Gastrocnemius medialis (tissue), 4 donors: ENCODE data around the gene DCHS2. TPM values are rescaled to one million over a fixed set of nuclear protein-coding genes. Genes with fewer than 3 reads are reported as not detected.
A peak's percentile ranks its signal among the peaks of the same experiment; 100 is the strongest.

Source experiments
- ATAC-seq, 2 donors: fragments of 150-250 bp; one replicate each; pipeline ENCODE4 v1.9.1; 2016
- DNase-seq, 2 donors: peaks; one replicate each; pipeline ENCODE4 v3.0.0-alpha.2; 2019
- H3K27ac ChIP-seq, 4 donors: fragments of 200-600 bp; sonication (generic); 1 replicate in 1 of 4; 2 replicates in 3 of 4; pipeline ENCODE4 v1.5.1; 2016 to 2018; ENCODE audit warnings: mild to moderate bottlenecking in 2 of 4, moderate library complexity in 1 of 4
- H3K27me3 ChIP-seq, 3 donors: fragments of 200-600 bp; sonication (generic) in 2 of 3; 1 replicate in 1 of 3; 2 replicates in 2 of 3; pipeline versions ENCODE4 v1.5.1 to v1.6.0; 2016 to 2019; ENCODE audit warnings: mild to moderate bottlenecking in 1 of 3, moderate library complexity in 1 of 3
- H3K36me3 ChIP-seq, 2 donors: fragments of 200-600 bp; sonication (generic) in 1 of 2; one replicate each; pipeline ENCODE4 v1.5.1; 2017 to 2018
- H3K4me1 ChIP-seq, 2 donors: fragments of 200-600 bp; sonication (generic) in 1 of 2; one replicate each; pipeline ENCODE4 v1.5.1; 2016 to 2017; ENCODE audit warnings: mild to moderate bottlenecking in 2 of 2
- H3K4me3 ChIP-seq, 4 donors: fragments of 200-600 bp; sonication (generic) in 3 of 4; 1 replicate in 1 of 4; 2 replicates in 3 of 4; pipeline ENCODE4 v1.5.1; 2016 to 2019; ENCODE audit warnings: mild to moderate bottlenecking in 2 of 4
- H3K9me3 ChIP-seq, 3 donors: fragments of 200-600 bp; sonication (generic) in 2 of 3; 1 replicate in 1 of 3; 2 replicates in 2 of 3; pipeline ENCODE4 v1.5.1; 2016 to 2019
- POLR2A ChIP-seq, 2 donors: fragments of 450-650 bp; IDR thresholded peaks; one replicate each; pipeline ENCODE4 v1.6.1; 2017; ENCODE audit warnings: antibody characterized with exemption in 2 of 2, mild to moderate bottlenecking in 2 of 2, moderate library complexity in 2 of 2
- in situ Hi-C, 4 donors: fragments of 200-750 bp; cut with MboI; loops; one replicate each; pipeline versions ENCODE4 v1.15.0 to v1.8.0; 2017; ENCODE audit warnings: low sequenced_read_pairs in 4 of 4
- intact Hi-C: fragments of 100-400 bp; cut with DNase I; formaldehyde crosslinking; loops from one replicate; pipeline ENCODE4 v1.15.1; 2023; ENCODE audit warnings: low total_unique reads
- total RNA-seq, 4 donors: library from RNA; depleted of rRNA; stranded (reverse); fragments of >200 nt; gene quantifications; one replicate each; pipeline versions ENCODE4 v1.1.0 to v1.2.3, GENCODE V29; 2016
- TF ChIP-seq, protein P1 (sequence below), 5 experiments: fragments of 450-650 bp in 3 of 5; fragments of 200-600 bp in 2 of 5; sonication (generic) in 2 of 5; IDR thresholded peaks in 4 of 5; conservative IDR thresholded peaks in 1 of 5; 1 replicate in 4 of 5; 2 replicates in 1 of 5; pipeline ENCODE4 v1.5.1; 2016 to 2019; ENCODE audit warnings: antibody characterized with exemption in 5 of 5, mild to moderate bottlenecking in 3 of 5, moderate library complexity in 3 of 5

Gene DCHS2
- total RNA-seq, 4 donors from 2014 or later: under 0.01 to 0.18 (median 0.04) TPM

DNA sequence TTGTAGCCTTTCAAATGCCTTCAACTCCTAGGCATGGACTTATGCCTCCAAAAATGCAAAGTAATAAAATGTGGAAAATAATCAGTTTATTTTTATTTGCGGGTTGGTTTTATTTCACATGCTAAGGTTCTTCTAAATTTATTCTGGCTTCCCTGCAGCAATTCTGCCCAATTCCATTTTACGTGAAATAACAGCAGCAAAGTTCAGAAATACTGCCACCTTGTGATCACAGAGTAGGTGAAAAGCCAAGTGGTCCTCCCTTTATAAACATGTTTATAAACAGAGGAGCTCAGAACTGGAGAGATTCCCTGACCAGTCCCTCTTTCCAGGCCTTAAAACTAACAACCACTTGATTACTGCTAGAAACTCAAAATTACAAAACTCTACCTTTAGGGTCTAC lies 14.7 kb upstream of the DCHS2 start:
- intact Hi-C loops: no loop called here
- in situ Hi-C loops: no loop called here
- no peak for ATAC-seq

DNA sequence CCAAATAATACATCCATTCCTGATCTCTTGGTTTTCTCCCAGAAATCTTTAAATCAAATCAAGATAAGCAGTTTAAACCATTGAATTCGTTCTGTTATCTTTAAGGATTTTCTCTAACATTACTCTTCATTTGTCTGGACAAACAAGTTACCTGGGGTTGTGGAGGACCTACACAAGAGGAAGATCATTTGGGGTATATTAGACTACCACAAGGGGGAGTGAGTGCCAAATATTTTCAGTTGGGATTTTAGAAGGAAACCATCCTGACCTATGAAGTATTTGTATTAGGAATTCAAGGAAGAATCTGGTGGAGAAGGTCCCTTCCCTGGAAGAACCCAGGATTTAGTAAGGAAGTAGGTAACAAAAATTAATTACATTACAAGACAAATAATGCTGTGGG lies 12.0 kb upstream of the DCHS2 start:
- in situ Hi-C loops (loop anchor here in 1 of 4 donors (5.0 kb wide), 1 partner anchor 106 kb away; no protein-coding TSS in a partner anchor), intact Hi-C loops (no loop called here)
- ATAC-seq (no peak), DNase-seq (no peak)
- H3K27ac ChIP-seq: no peak overlapping the region
- no peak overlapping the region for H3K4me3 ChIP-seq
- no peaks in the 10 kb centered on the region for H3K27me3 ChIP-seq
- TF ChIP-seq, protein P1, sequence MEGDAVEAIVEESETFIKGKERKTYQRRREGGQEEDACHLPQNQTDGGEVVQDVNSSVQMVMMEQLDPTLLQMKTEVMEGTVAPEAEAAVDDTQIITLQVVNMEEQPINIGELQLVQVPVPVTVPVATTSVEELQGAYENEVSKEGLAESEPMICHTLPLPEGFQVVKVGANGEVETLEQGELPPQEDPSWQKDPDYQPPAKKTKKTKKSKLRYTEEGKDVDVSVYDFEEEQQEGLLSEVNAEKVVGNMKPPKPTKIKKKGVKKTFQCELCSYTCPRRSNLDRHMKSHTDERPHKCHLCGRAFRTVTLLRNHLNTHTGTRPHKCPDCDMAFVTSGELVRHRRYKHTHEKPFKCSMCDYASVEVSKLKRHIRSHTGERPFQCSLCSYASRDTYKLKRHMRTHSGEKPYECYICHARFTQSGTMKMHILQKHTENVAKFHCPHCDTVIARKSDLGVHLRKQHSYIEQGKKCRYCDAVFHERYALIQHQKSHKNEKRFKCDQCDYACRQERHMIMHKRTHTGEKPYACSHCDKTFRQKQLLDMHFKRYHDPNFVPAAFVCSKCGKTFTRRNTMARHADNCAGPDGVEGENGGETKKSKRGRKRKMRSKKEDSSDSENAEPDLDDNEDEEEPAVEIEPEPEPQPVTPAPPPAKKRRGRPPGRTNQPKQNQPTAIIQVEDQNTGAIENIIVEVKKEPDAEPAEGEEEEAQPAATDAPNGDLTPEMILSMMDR (IDR thresholded peaks at IDR 0.05 in 4 of 5, conservative IDR thresholded peaks at IDR 0.05 in 1 of 5): no peak
- TF ChIP-seq POLR2A (IDR thresholded peaks at IDR 0.05): no peak
- H3K9me3 ChIP-seq: no peaks in the 10 kb centered on the region
- no peaks in the 10 kb centered on the region for H3K36me3 ChIP-seq
- H3K4me1 ChIP-seq: no peaks in the 10 kb centered on the region

More for the DNA sequence above, 14.7 kb upstream of the DCHS2 start:
- Histone ChIP-seq H3K27ac (no peak overlapping the region), H3K36me3 (no peaks in the 10 kb centered on the region), H3K9me3 (no peaks in the 10 kb centered on the region), H3K4me3 (no peak overlapping the region), H3K4me1 (no peaks in the 10 kb centered on the region), H3K27me3 (no peaks in the 10 kb centered on the region)
- DNase-seq: no peak
- TF ChIP-seq, protein P1 (IDR thresholded peaks at IDR 0.05 in 4 of 5, conservative IDR thresholded peaks at IDR 0.05 in 1 of 5): peak in 2 of 5 experiments; percentile 26 to 27
- TF ChIP-seq POLR2A (IDR thresholded peaks at IDR 0.05): no peak

DNA sequence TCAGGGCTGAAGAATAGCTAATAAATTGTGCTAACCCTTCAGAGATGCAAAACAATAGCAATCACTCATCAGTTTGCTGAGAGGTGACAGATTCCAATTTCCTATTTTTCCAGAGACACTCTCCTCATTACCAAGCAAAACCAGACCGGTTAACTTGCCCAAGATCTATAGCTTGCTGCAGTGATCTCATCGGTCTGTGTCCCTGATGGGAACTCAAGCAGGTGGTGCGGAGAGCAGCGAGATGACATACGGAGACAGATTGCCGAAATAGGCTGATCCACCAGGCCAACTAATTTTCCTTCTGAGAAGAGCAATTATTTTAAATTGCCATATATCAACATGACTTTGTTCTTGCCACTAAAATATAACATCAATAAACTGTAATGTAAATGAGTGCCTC lies 10.5 kb upstream of the DCHS2 start:
- DNase-seq (no peak), ATAC-seq (no peak)
- Histone ChIP-seq H3K27ac (no peak overlapping the region), H3K36me3 (no peaks in the 10 kb centered on the region), H3K4me3 (no peak overlapping the region), H3K4me1 (no peaks in the 10 kb centered on the region), H3K27me3 (no peaks in the 10 kb centered on the region), H3K9me3 (no peaks in the 10 kb centered on the region)
- TF ChIP-seq, protein P1 (IDR thresholded peaks at IDR 0.05 in 4 of 5, conservative IDR thresholded peaks at IDR 0.05 in 1 of 5): no peak
- TF ChIP-seq POLR2A (IDR thresholded peaks at IDR 0.05): no peak
- in situ Hi-C loops: loop anchor here in 1 of 4 donors (5.0 kb wide), 1 partner anchor 105 kb away; no protein-coding TSS in a partner anchor
- intact Hi-C loops: no loop called here

DNA sequence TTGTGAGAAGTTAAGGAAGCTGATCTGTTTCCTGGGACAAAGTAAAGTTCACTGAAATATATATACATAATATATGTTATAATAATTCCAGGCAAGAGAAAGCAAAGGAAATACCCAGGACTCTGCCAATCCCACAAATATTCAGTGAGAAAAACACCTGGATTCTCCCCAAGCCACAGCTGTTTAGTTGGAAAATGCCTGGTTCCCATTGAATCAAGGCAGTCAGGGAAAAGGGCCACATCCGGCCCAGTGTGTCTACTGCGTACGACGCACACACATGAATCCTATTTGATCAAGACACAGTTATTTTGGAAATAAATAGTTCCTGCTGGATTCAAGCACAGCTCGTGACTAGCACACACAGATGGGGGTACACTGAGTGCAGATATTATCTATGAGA lies 6.3 kb upstream of the DCHS2 start:
- no peak for TF ChIP-seq POLR2A (IDR thresholded peaks at IDR 0.05)
- no peaks in the 10 kb centered on the region for H3K36me3 ChIP-seq
- no peak overlapping the region for H3K27ac ChIP-seq
- peaks cover 0 to 1% (median 0%) of the 10 kb centered on the region in 3 donors for H3K27me3 ChIP-seq
- ATAC-seq: no peak
- in situ Hi-C loops: no loop called here
- DNase-seq: no peak
- no peaks in the 10 kb centered on the region for H3K9me3 ChIP-seq
- H3K4me3 ChIP-seq: no peak overlapping the region
- intact Hi-C loops: loop anchor here (10.0 kb wide), 1 partner anchor 83 kb away; no protein-coding TSS in a partner anchor
- no peaks in the 10 kb centered on the region for H3K4me1 ChIP-seq

DNA sequence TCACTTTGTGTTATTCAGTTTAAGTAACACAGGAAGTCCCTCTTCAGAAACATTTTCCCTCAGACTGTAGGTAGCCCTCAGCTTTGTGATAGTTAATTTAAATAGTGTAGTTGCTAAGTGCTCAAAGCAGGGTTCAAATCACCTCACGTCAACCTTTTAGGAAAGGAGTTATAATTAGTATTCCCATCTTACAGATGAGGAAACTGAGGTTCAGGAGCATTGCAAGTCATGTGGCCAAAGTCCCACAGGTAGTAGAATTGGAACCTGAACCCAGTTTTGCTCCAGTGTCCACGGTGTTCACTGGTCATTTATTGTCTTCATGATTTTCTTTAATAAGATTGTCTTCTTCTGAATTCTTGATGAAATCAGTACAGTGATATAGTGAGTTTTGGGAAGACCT lies 4.3 kb upstream of the DCHS2 start:
- H3K27ac ChIP-seq: no peak overlapping the region
- DNase-seq (no peak), ATAC-seq (no peak)
- intact Hi-C loops (loop anchor here (10.0 kb wide), 1 partner anchor 81 kb away; no protein-coding TSS in a partner anchor), in situ Hi-C loops (no loop called here)
- H3K4me3 ChIP-seq: no peak overlapping the region
- H3K36me3 ChIP-seq: no peaks in the 10 kb centered on the region
- H3K4me1 ChIP-seq: peaks cover 4 to 11% of the 10 kb centered on the region in 2 donors
- peaks cover 7 to 22% (median 16%) of the 10 kb centered on the region in 3 donors for H3K27me3 ChIP-seq
- H3K9me3 ChIP-seq: no peaks in the 10 kb centered on the region
- TF ChIP-seq POLR2A (IDR thresholded peaks at IDR 0.05): no peak
- TF ChIP-seq, protein P1 (IDR thresholded peaks at IDR 0.05 in 4 of 5, conservative IDR thresholded peaks at IDR 0.05 in 1 of 5): no peak
